Measurements from ENCODE around the gene TEX13D. TPM values are rescaled to one million over a fixed set of nuclear protein-coding genes. Genes with fewer than 3 reads are reported as not detected.

Gene TEX13D
- total and polyA plus RNA-seq, 9 of the 15 experiments (the other 6 are each of a cell fraction or from before 2014, with no cell fraction given), result 0.06 TPM; not detected in 8

GRCh38 chrX:124383354-124383753, 50.9 kb downstream of the TEX13D start (continued):
- no peak for TF ChIP-seq MNT (conservative IDR thresholded peaks at IDR 0.05)
- TF ChIP-seq ZNF76 (CRISPR knock-in tag; IDR thresholded peaks at IDR 0.05; ENCODE audit: borderline replicate concordance), result no peak
- no peak for TF ChIP-seq KAT2B (IDR thresholded peaks at IDR 0.05; ENCODE audit: low read depth, low read length)

DNA sequence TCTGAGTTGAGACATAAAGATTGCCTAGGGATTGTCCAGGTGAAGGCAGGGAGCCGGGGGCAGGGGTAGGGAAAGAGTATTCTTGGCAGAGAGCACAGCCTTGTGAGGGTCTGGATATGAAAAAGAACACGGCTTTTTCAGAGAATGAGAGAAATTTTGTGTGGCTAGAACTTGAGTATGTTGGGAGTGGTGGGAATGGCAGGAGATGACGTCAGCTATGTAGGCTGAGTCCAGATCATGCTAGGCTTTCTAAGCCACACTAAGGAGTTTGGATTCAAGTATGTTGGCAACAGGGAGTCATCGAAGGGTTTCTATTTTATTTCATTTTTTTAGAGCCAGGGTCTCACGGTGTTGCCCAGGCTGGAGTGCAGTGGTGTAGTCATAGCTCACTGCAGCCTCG, 53.9 kb downstream of the TEX13D start:
- Histone ChIP-seq H3K79me2 (ENCODE audit: control insufficient read depth, insufficient read depth, low read length) (no peaks in the 10 kb centered on the region), H4K20me1 (replicated peaks; ENCODE audit: control insufficient read depth, insufficient read depth, low read length) (no peaks in the 10 kb centered on the region), H3K36me3 (ENCODE audit: control insufficient read depth, insufficient read depth, low read length) (no peaks in the 10 kb centered on the region), H3K4me3 (no peak overlapping the region), H3K4me1 (replicated peaks in 1 of 2; ENCODE audit: control insufficient read depth in 2 of 2, insufficient read depth in 2 of 2, low read length in 2 of 2) (no peaks in the 10 kb centered on the region), H3K4me2 (ENCODE audit: insufficient read depth, low read length) (no peak overlapping the region), H3K27me3 (ENCODE audit: control insufficient read depth in 2 of 2, insufficient read depth in 2 of 2, low read length in 2 of 2) (no peaks in the 10 kb centered on the region), H3K9me1 (ENCODE audit: control insufficient read depth, insufficient read depth, low read length) (no peaks in the 10 kb centered on the region), H2AFZ (ENCODE audit: low read depth, low read length) (no peak overlapping the region), H3K27ac (ENCODE audit: extremely low read depth, low read depth, low read length) (no peak overlapping the region), H3K9me3 (replicated peaks; ENCODE audit: control insufficient read depth, insufficient read depth, low read depth, low read length) (no peaks in the 10 kb centered on the region), H3K9ac (ENCODE audit: insufficient read depth in 1 of 2, low read depth in 2 of 2, low read length in 2 of 2) (no peak overlapping the region)
- WGBS (ENCODE audit: insufficient coverage, low coverage, missing lambda C conversion rate), result 33% methylated on average over 6 of the region's 6 CpGs
- DNase-seq (ENCODE audit: extremely low read depth in 1 of 4, low spot score in 3 of 4), result no peak
- BruUV-seq (replicated peaks), result no TSS peak
- TF ChIP-seq, protein P1, sequence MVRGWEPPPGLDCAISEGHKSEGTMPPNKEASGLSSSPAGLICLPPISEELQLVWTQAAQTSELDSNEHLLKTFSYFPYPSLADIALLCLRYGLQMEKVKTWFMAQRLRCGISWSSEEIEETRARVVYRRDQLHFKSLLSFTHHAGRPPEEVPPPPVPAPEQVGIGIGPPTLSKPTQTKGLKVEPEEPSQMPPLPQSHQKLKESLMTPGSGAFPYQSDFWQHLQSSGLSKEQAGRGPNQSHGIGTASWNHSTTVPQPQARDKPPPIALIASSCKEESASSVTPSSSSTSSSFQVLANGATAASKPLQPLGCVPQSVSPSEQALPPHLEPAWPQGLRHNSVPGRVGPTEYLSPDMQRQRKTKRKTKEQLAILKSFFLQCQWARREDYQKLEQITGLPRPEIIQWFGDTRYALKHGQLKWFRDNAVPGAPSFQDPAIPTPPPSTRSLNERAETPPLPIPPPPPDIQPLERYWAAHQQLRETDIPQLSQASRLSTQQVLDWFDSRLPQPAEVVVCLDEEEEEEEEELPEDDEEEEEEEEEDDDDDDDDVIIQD (CRISPR knock-in tag; IDR thresholded peaks at IDR 0.05), result no peak
- TF ChIP-seq ZSCAN29 (IDR thresholded peaks at IDR 0.05) (no peak), ZC3H11A (IDR thresholded peaks at IDR 0.05; ENCODE audit: low read depth, low read length) (no peak), THRAP3 (IDR thresholded peaks at IDR 0.05; ENCODE audit: borderline replicate concordance) (no peak), GABPB1 (CRISPR knock-in tag; IDR thresholded peaks at IDR 0.05) (no peak), CEBPG (CRISPR knock-in tag; IDR thresholded peaks at IDR 0.05) (no peak), CEBPG (tag; conservative IDR thresholded peaks at IDR 0.05 in 1 of 2, IDR thresholded peaks at IDR 0.05 in 1 of 2) (no peak), HMGN3 (IDR thresholded peaks at IDR 0.05; ENCODE audit: borderline replicate concordance, extremely low read depth, insufficient read length, low read depth, low read length) (no peak), POLR2G (IDR thresholded peaks at IDR 0.05; ENCODE audit: low read depth, low read length) (no peak), NFYB (IDR thresholded peaks at IDR 0.05; ENCODE audit: extremely low read depth, insufficient read length) (no peak), MLX (CRISPR knock-in tag; conservative IDR thresholded peaks at IDR 0.05) (no peak), EZH2 (IDR thresholded peaks at IDR 0.05; ENCODE audit: borderline replicate concordance, low read depth, low read length) (no peak), MEF2A (IDR thresholded peaks at IDR 0.05; ENCODE audit: control insufficient read depth, low read depth, low read length) (no peak)
- ChIA-PET POLR2A (no interaction called here), CTCF (ENCODE audit: low intra/inter-chr PET ratio) (no interaction called here)
- in situ Hi-C loops (cut with MboI) (no loop called here), intact Hi-C loops (cut with micrococcal nuclease) (no loop called here)
- no peak for FAIRE-seq
- ATAC-seq, result no peak

Measured in K562 (cell line).